Testis (tissue), 3 donors: Measurements from ENCODE around the gene FAM161B. TPM values are rescaled to one million over a fixed set of nuclear protein-coding genes. Genes with fewer than 3 reads are reported as not detected.
A peak's percentile ranks its signal among the peaks of the same experiment; 100 is the strongest.

Experiments used
- DNase-seq: peaks from one replicate; pipeline ENCODE4 v3.0.0-alpha.2; 2019
- H3K27ac ChIP-seq, 2 donors: fragments of 200-600 bp; sonication (generic); one replicate each; pipeline ENCODE4 v1.5.1; 2019
- H3K27me3 ChIP-seq: fragments of 200-600 bp; sonication (generic); one replicate; pipeline ENCODE4 v1.5.1; 2019
- H3K36me3 ChIP-seq: fragments of 200-600 bp; sonication (generic); one replicate; pipeline ENCODE4 v1.5.1; 2017; ENCODE audit warnings: low read depth; ENCODE audit errors: missing control alignments
- H3K4me1 ChIP-seq: fragments of 200-600 bp; sonication (generic); one replicate; pipeline ENCODE4 v1.5.1; 2019
- H3K4me3 ChIP-seq, 2 donors: fragments of 200-600 bp; sonication (generic); one replicate each; pipeline ENCODE4 v1.5.1; 2017 to 2019
- H3K9me3 ChIP-seq: fragments of 200-600 bp; sonication (generic); one replicate; pipeline ENCODE4 v1.5.1; 2017
- CTCF ChIP-seq, 3 experiments: fragments of 450-650 bp in 2 of 3; fragments of 200-600 bp in 1 of 3; sonication (generic) in 1 of 3; IDR thresholded peaks; one replicate each; pipeline ENCODE4 v1.5.1; 2016 to 2019; ENCODE audit warnings: antibody characterized with exemption in 3 of 3, mild to moderate bottlenecking in 2 of 3, moderate library complexity in 1 of 3
- POLR2A ChIP-seq: fragments of 450-650 bp; IDR thresholded peaks from one replicate; pipeline ENCODE4 v1.6.1; 2017; ENCODE audit warnings: antibody characterized with exemption, mild to moderate bottlenecking, moderate library complexity
- WGBS, 2 donors: methylation state at CpG; one replicate each; pipeline ENCODE4 v1.1.5; 2018; 5-methylcytosine and 5-hydroxymethylcytosine counted together
- intact Hi-C: fragments of 100-400 bp; cut with DNase I; formaldehyde crosslinking; loops from one replicate; pipeline ENCODE4 v1.15.1; 2023; ENCODE audit warnings: low total_unique reads
- polyA plus RNA-seq: library from polyadenylated mRNA; stranded (reverse); fragments of 350-450 nt; fragmentation: Illumina TruSeq; extraction: RNeasy Lipid Tissue Mini Kit (QIAGEN cat#74804); gene quantifications from one replicate; pipeline ENCODE4 v1.2.3, GENCODE V29; 2014; ENCODE audit warnings: low read depth, low replicate concordance; ENCODE audit not compliant: insufficient read depth
- total RNA-seq, 2 donors: library from RNA; depleted of rRNA; stranded (reverse); fragments of >200 nt; gene quantifications; one replicate each; pipeline ENCODE4 v1.2.3, GENCODE V29; 2016

The FAM161B gene
- total and polyA plus RNA-seq, 3 donors from 2014 or later = 15.0 to 26.0 (median 24.1) TPM

- intact Hi-C loops = no loop called here
- Histone ChIP-seq H3K4me1 (no peaks in the 10 kb centered on the region), H3K4me3 (no peak overlapping the region), H3K27me3 (no peaks in the 10 kb centered on the region), H3K36me3 (no peaks in the 10 kb centered on the region), H3K27ac (no peak overlapping the region), H3K9me3 (no peaks in the 10 kb centered on the region)
- DNase-seq = no peak
- WGBS, 2 donors = 72 to 75% methylated on average over 4 of the region's 4 CpGs
- no peak for TF ChIP-seq CTCF (IDR thresholded peaks at IDR 0.05)
- no peak for TF ChIP-seq POLR2A
Observed at GRCh38 chr14:73945159-73945670, 4.7 kb downstream of the FAM161B start.

GRCh38 chr14:73944432-73945158 is 5.3 kb downstream of the FAM161B start:
- H3K27me3 ChIP-seq = no peaks in the 10 kb centered on the region
- intact Hi-C loops = no loop called here
- no peaks in the 10 kb centered on the region for H3K4me1 ChIP-seq
- no peak for TF ChIP-seq POLR2A
- no peak for TF ChIP-seq CTCF (IDR thresholded peaks at IDR 0.05)
- 78% methylated on average over 17 of the region's 17 CpGs; no CpG with 5 or more reads in 1 of the 2 donors for WGBS, 2 donors
- H3K36me3 ChIP-seq = no peaks in the 10 kb centered on the region
- no peaks in the 10 kb centered on the region for H3K9me3 ChIP-seq
- peak overlapping the region in 1 of 2 donors; percentile 45 for H3K27ac ChIP-seq
- DNase-seq = no peak
- H3K4me3 ChIP-seq = no peak overlapping the region

GRCh38 chr14:73943083-73943482 is 6.8 kb downstream of the FAM161B start:
- H3K36me3 ChIP-seq = no peaks in the 10 kb centered on the region
- WGBS, 2 donors = 58 to 63% methylated on average over 4 of the region's 4 CpGs
- intact Hi-C loops = no loop called here
- H3K27me3 ChIP-seq = no peaks in the 10 kb centered on the region
- H3K27ac ChIP-seq = no peak overlapping the region
- H3K4me1 ChIP-seq = no peaks in the 10 kb centered on the region
- H3K4me3 ChIP-seq = no peak overlapping the region
- no peak for TF ChIP-seq CTCF (IDR thresholded peaks at IDR 0.05)
- no peak for TF ChIP-seq POLR2A
- no peaks in the 10 kb centered on the region for H3K9me3 ChIP-seq
- no peak for DNase-seq

GRCh38 chr14:73942180-73942579 is 7.7 kb downstream of the FAM161B start:
- Histone ChIP-seq H3K27ac (no peak overlapping the region), H3K4me3 (no peak overlapping the region), H3K27me3 (no peaks in the 10 kb centered on the region), H3K4me1 (no peaks in the 10 kb centered on the region), H3K9me3 (no peaks in the 10 kb centered on the region), H3K36me3 (no peaks in the 10 kb centered on the region)
- whole genome bisulfite sequencing, 2 donors = 90 to 96% methylated on average over 6 to 7 of the region's 7 CpGs
- TF ChIP-seq POLR2A (no peak), CTCF (IDR thresholded peaks at IDR 0.05) (no peak)
- intact Hi-C loops = no loop called here
- DNase-seq = no peak

GRCh38 chr14:73937012-73937411 is 12.9 kb downstream of the FAM161B start:
- H3K4me1 ChIP-seq = no peaks in the 10 kb centered on the region
- H3K4me3 ChIP-seq = no peak overlapping the region
- no peak overlapping the region for H3K27ac ChIP-seq
- TF ChIP-seq POLR2A (no peak), CTCF (IDR thresholded peaks at IDR 0.05) (no peak)
- WGBS, 2 donors = 82 to 92% methylated on average over 2 of the region's 2 CpGs
- no peaks in the 10 kb centered on the region for H3K36me3 ChIP-seq
- H3K27me3 ChIP-seq = no peaks in the 10 kb centered on the region
- DNase-seq = no peak
- H3K9me3 ChIP-seq = no peaks in the 10 kb centered on the region
- intact Hi-C loops = no loop called here
